Ishikawa (cell line): ENCODE data around the gene SELENOS.

Experiments used
- CEBPB ChIP-seq: IDR thresholded peaks from 2 replicates; pipeline ENCODE4 v1.6.1; 2012
- CREB1 ChIP-seq: IDR thresholded peaks from 2 replicates; pipeline ENCODE4 v1.6.1; 2012; ENCODE audit warnings: low read depth
- EGR1 ChIP-seq: IDR thresholded peaks from 2 replicates; pipeline ENCODE4 v1.6.1; 2012
- EP300 ChIP-seq: IDR thresholded peaks from 2 replicates; pipeline ENCODE4 v1.6.1; 2012; ENCODE audit warnings: borderline replicate concordance
- FOXM1 ChIP-seq: IDR thresholded peaks from 2 replicates; pipeline ENCODE4 v1.6.1; 2012; ENCODE audit warnings: low read depth, borderline replicate concordance
- MAX ChIP-seq: IDR thresholded peaks from 2 replicates; pipeline ENCODE4 v1.6.1; 2012
- NFIC ChIP-seq: IDR thresholded peaks from 2 replicates; pipeline ENCODE4 v1.6.1; 2012
- RAD21 ChIP-seq: IDR thresholded peaks from 2 replicates; pipeline ENCODE4 v1.6.1; 2012; ENCODE audit warnings: low read depth
- REST ChIP-seq: IDR thresholded peaks from 2 replicates; pipeline ENCODE4 v1.6.1; 2012; ENCODE audit warnings: low read depth, mild to moderate bottlenecking
- TAF1 ChIP-seq: IDR thresholded peaks from 2 replicates; pipeline ENCODE4 v1.6.1; 2012; ENCODE audit warnings: low read depth, mild to moderate bottlenecking
- TCF12 ChIP-seq: IDR thresholded peaks from 2 replicates; pipeline ENCODE4 v1.6.1; 2012; ENCODE audit warnings: low read depth
- TEAD4 ChIP-seq: IDR thresholded peaks from 2 replicates; pipeline ENCODE4 v1.6.1; 2012
- USF1 ChIP-seq: IDR thresholded peaks from 2 replicates; pipeline ENCODE4 v1.6.1; 2012
- YY1 ChIP-seq: IDR thresholded peaks from 2 replicates; pipeline ENCODE4 v1.6.1; 2012; ENCODE audit warnings: low read depth
- ZBTB7A ChIP-seq: IDR thresholded peaks from 2 replicates; pipeline ENCODE4 v1.6.1; 2012; ENCODE audit warnings: low read depth

SELENOS gene

GRCh38 chr15:101237251-101237650, 40.0 kb downstream of the SELENOS start:
- TF ChIP-seq EGR1: no peak
- no peak for TF ChIP-seq FOXM1
- TF ChIP-seq RAD21: no peak
- TF ChIP-seq NFIC: no peak
- no peak for TF ChIP-seq TEAD4
- no peak for TF ChIP-seq USF1
- no peak for TF ChIP-seq MAX
- TF ChIP-seq TCF12: no peak
- no peak for TF ChIP-seq CEBPB

- TF ChIP-seq CEBPB (peak; percentile 40; the same call in 1 of the 2 replicates), CREB1 (no peak)
These were observed 43.5 kb downstream of the SELENOS start for GRCh38 chr15:101233651-101234280.

- TF ChIP-seq TCF12: no peak
- TF ChIP-seq RAD21: no peak
- TF ChIP-seq FOXM1: no peak
- no peak for TF ChIP-seq CREB1
- TF ChIP-seq MAX: no peak
- no peak for TF ChIP-seq EGR1
- no peak for TF ChIP-seq ZBTB7A
- no peak for TF ChIP-seq TAF1
- no peak for TF ChIP-seq TEAD4
- TF ChIP-seq YY1: no peak
- TF ChIP-seq REST: no peak
- TF ChIP-seq CEBPB: no peak
These were observed 44.6 kb downstream of the SELENOS start for GRCh38 chr15:101232677-101233076.

- TF ChIP-seq EGR1 (no peak), CEBPB (no peak), MAX (no peak), TCF12 (no peak), YY1 (no peak)
These were observed 49.0 kb downstream of the SELENOS start for GRCh38 chr15:101228313-101228712.

GRCh38 chr15:101225658-101226057, 51.6 kb downstream of the SELENOS start:
- TF ChIP-seq EGR1 (no peak), TCF12 (no peak), TEAD4 (no peak), NFIC (no peak), EP300 (no peak), FOXM1 (no peak), MAX (no peak), USF1 (no peak), REST (no peak), RAD21 (no peak)
